ENCODE data around the gene LRRC15.

The LRRC15 gene

GRCh38 chr3:194384156-194384555 is 14.6 kb upstream of the LRRC15 start:
- no peak for DNase-seq

GRCh38 chr3:194383276-194383940 is 13.9 kb upstream of the LRRC15 start:
- DNase-seq: no peak

DNA sequence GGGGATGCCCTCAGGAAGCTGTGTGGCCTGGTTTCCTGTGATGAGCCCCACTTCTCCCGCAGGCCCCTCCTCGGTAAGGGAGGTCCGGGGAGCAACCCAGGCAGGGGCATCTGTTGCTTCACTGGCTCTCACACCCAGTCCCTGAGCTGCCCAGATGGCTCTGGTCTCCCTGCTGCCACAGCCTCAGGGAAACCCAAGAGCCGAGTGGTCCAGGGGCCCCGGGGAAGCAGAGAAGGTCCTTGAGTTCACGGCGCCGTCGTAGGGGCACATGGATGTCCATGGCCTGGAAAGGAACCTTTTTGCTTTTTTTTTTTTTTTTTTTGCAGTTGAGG is 13.3 kb upstream of the LRRC15 start:
- no peak for DNase-seq

DNA sequence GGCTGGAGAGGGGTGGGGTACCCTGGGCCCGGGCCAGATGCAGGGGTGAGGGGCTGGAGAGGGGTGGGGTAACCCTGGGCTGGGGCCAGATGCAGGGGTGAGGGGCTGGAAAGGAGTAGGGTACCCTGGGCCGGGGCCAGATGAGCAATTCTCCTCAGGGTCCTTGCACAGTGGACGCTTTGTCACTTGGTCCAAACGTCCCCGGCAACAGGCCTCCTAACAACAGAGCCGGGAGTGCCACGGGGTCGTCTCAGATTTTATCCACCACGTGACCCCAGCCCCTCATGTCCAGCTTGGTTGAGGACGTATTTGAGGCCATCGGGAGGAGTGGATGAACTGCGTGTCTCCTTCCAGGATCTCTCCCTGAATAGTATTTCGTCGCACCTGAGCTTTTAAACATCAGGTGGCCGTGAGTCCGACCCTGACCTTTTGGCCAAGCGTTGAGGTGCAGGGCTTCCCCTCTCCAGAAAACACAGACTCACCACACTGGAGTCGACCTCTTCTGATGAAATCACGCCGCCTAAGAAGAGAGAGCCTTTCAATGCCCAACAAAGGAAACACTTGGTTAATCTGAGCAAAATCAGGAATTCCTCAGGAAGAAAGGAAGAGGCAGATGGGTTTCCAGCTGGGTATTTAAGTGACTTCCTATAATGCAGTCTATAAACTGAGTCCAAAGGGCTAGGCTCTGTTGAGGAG is 12.8 kb upstream of the LRRC15 start:
- DNase-seq: no peak

DNA sequence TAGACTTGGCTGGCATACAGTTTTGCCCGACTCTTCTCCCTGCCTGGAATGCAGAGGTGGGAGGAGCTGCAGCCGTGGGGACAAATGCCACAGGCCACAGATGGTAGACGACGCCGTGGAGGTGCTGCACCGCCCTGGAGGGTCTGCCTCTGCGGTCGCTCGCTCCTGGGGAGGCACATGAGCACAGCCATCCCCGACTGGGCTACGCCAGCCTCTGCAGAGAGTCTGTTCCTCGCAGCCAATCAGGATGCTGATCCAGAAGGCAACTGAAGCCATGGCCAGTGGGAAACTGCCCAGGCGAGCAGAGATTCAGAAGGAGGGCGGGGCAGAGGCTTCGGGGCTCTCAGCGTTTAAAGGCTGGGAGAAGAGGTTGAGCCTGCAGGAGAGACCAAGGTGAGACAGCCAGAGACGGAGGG is 11.9 kb upstream of the LRRC15 start:
- no peak for DNase-seq

GRCh38 chr3:194380326-194380725 is 10.8 kb upstream of the LRRC15 start:
- no peak for DNase-seq

GRCh38 chr3:194379651-194380050 is 10.1 kb upstream of the LRRC15 start:
- no peak for DNase-seq

GRCh38 chr3:194379231-194379630 is 9.7 kb upstream of the LRRC15 start:
- DNase-seq: no peak

- DNase-seq: no peak
These were observed 8.2 kb upstream of the LRRC15 start for GRCh38 chr3:194377708-194378107.

DNA sequence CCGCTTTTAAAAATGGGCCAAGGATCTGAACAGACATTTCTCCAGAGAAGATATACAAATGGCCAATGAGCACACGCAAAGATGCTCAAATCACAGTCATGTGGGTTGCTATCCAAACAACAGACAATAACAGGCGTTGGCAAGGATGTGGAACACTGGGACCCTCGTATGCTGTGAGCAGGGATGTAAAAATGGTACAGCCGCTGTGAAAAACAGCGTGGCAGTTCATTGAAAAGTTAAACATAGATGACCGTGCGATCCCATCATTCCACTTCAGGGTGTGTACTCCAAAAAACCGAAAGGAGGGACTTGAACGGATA is 6.7 kb upstream of the LRRC15 start:
- no peak for DNase-seq

- DNase-seq: no peak
These were observed 6.1 kb upstream of the LRRC15 start for GRCh38 chr3:194375473-194376240.

- no peak for DNase-seq
These were observed 5.4 kb upstream of the LRRC15 start for GRCh38 chr3:194374935-194375334.

DNA sequence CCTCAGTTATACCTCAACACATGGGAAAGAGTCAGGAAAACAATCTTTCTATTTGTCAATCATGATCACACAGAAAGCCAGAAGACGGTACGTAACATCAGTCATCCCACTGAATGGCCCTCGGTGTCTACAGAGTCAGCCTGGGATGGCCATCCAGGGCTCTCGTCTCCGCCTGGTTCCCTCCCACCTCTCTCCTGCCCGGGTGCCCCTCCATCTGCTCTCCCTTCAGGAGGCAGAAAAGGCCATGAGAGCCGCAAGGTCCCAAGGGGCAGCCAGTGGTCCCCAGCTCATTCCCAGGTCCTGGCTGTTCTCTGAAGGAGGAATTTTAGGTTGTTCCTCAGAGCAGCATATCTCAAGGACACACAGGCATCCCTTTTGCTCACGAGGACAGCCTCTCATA is 4.4 kb upstream of the LRRC15 start:
- no peak for DNase-seq

DNA sequence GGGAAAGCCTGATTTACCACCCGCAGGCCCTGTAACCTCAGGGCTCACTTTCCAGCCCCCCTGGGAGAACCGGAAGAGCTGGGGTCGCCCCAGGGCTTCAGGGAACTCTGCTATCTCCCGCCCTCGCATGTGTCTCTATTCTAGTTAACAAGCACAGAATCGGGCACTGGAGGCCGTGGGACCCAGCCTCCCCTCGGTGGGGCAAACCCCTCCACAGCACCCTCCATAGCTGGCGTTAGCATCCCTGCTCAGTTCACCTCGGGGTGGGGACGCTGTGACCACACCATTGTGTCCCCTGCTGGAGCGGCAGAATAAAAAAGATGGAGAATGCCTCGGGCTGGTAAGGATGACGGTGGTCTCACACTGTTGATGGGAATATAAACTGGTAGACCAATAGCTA is 3.5 kb upstream of the LRRC15 start:
- no peak for DNase-seq

DNA sequence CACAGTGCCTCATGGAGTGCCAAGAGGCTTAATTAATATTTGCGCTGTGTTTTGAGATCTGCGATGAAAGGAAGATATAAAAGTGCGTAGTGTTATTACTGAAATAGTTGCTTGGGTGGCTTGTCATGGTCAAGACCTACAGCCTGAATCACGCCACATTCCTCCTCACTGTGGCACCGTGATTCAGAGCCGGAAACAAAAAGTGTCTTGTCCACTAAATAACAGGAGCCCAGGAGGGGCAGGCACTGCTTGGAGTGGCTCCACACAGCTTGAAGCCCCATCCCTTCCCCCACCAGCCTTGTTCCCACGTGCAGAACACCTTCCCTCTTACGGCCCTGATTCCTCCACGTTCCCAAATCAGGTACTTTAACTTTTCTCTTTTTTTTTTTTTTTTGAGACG is 1.2 kb upstream of the LRRC15 start:
- no peak for DNase-seq

DNA sequence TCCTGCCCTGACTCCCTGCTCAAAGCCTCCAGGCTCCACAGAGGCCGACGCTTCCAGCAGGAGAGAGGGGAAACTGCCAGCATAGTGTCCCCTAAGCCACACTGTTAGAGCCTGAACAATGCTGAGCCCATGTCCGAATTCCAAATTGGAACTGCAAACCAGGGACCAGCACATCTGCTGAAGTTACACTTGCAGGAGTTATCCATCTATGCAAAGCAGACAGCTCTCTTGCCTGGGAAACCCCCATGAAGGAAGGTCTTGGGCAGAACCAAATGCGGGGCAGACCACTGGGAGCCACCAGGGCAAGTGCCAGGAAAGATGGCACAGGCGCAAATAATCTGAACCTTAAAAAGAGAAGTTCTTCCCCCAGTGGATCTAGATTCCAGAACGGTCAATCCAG is 625 bp downstream of the LRRC15 start:
- DNase-seq: no peak

DNA sequence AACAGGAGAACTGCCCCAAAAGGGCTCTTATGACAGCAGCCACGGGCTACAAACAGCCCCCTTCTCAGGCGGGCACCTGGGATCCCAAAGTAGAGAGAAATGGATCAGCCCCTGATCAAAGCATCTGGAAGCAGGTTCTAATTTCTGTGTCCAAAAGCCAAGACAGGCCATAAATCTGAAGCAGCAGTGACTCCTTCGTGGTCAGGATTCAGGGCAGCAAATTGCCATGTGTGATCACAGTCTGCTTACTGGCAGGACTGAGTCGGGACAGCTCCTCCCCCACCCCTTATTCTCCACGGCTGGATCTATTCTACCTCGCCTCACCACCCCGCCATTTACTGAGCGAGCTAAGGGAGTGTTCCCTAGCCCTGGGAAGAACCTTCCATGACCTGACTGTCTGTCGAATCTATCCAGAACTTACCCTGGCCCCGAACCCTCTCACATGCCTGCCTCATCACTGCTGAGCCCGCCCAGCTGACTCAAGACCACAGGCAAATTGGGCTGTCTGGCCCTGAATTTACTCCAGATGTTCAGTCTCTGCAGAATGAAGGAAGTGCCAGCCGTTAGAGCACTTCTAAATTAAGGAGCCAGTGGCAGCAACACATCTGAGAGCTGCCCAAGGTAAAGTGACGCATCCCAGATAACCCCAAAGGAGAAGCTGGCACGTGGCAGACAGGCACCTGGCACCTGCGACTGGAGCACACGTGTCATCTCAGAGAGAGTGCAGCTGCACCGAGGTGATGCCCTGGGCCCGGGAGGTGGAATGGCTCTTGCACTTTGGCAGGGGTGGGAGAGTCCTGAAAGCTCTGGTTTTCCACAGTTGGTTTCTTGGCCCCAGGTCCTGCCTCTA is 1.3 kb downstream of the LRRC15 start:
- DNase-seq: no peak

- DNase-seq: no peak
These were observed 3.5 kb downstream of the LRRC15 start for GRCh38 chr3:194365978-194366490.

- no peak for DNase-seq
These were observed 4.0 kb downstream of the LRRC15 start for GRCh38 chr3:194365526-194365925.

GRCh38 chr3:194364652-194365434 is 4.7 kb downstream of the LRRC15 start:
- no peak for DNase-seq

DNA sequence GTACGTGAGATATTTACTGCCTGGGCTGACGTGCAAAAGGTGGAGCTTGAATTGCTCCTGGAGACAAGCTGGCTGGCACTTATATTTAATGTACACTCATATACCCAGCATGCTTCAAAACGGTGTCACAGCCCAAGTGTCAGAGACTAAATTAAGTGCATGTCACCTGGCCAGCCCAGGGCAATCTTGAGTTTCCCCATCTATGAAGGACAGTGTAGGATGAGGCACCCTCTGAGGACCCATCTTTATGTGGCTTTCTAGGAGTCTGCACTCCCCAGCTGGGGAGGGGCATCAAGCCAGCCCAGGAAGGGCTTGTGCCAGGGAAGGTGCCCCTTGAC is 5.3 kb downstream of the LRRC15 start:
- no peak for DNase-seq

DNA sequence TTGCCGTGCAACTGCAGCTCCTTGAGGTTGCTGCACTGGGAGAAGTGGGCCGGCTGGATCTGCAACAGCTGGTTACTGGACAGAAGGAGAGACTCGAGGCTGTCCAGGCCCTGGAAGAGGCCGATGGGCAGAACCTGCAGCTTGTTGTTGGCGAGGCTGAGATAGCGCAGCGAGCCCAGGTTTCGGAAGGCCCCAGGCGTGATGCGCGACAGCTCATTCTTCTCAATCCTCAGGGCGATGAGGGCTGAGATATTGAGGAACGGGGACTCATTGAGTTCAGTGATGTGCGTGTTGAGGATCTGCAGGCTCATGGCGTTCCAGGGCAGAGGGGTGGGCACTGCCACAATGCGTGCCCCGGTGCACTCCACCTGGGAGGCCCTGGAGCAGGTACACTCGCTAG is 9.0 kb downstream of the LRRC15 start:
- DNase-seq: no peak

DNA sequence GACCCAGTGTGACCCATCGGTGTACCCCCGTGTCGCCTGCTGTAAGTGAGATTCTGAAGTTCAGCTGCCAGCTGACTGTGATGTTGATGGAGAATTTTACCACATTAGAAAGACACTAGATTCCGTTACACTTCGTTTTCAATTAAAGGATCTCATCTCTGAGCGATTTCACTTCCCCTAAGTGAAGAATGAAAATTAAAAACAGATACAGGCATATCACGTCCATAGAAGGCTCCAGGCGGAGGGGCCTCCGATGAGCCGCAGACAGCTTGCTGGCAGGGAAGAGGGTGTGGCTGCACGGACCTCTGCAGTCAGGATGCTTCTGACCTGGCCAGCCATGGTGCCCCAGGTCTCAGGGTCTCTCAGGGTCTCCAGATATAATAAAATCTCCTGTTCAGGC is 11.9 kb downstream of the LRRC15 start:
- no peak for DNase-seq

All from activated CD4-positive, alpha-beta T cell treated with anti-CD3 and anti-CD28 coated beads, Interleukin-2, Interleukin-6, amounts not matched to agents 100 ng/mL and 50 ng/mL, durations not matched to agents 16 hours and 8 hours (primary cell).